ENCODE measurements around the gene TJP1.
A peak's percentile ranks its signal among the peaks of the same experiment; 100 is the strongest.

Gene TJP1

GRCh38 chr15:29822100-29822683 lies at the start of gene TJP1:
TSS of gene TJP1 (minus strand) at chr15:29822468. CDS start at chr15:29822028, 440 bp downstream.
- TF ChIP-seq, protein P1, sequence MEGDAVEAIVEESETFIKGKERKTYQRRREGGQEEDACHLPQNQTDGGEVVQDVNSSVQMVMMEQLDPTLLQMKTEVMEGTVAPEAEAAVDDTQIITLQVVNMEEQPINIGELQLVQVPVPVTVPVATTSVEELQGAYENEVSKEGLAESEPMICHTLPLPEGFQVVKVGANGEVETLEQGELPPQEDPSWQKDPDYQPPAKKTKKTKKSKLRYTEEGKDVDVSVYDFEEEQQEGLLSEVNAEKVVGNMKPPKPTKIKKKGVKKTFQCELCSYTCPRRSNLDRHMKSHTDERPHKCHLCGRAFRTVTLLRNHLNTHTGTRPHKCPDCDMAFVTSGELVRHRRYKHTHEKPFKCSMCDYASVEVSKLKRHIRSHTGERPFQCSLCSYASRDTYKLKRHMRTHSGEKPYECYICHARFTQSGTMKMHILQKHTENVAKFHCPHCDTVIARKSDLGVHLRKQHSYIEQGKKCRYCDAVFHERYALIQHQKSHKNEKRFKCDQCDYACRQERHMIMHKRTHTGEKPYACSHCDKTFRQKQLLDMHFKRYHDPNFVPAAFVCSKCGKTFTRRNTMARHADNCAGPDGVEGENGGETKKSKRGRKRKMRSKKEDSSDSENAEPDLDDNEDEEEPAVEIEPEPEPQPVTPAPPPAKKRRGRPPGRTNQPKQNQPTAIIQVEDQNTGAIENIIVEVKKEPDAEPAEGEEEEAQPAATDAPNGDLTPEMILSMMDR (IDR thresholded peaks at IDR 0.05; ENCODE audit: poor library complexity, severe bottlenecking), result no peak
- peak; percentile 87 for DNase-seq (ENCODE audit: low spot score)
- peaks cover 16% of the 10 kb centered on the region for H3K36me3 ChIP-seq (ENCODE audit: low read depth)

GRCh38 chr15:29871401-29871800 lies 49.1 kb upstream of the TJP1 start:
- peaks cover 4% of the 10 kb centered on the region for H3K9me3 ChIP-seq (ENCODE audit: severe bottlenecking)
- DNase-seq (ENCODE audit: low spot score) (no peak), ATAC-seq (ENCODE audit: low read depth) (no peak)
- TF ChIP-seq, protein P1 (IDR thresholded peaks at IDR 0.05; ENCODE audit: poor library complexity, severe bottlenecking), result no peak
- no peak overlapping the region for H3K4me3 ChIP-seq (ENCODE audit: severe bottlenecking)
- no peak overlapping the region for H3K27ac ChIP-seq (ENCODE audit: poor library complexity, severe bottlenecking)
- H3K27me3 ChIP-seq (ENCODE audit: insufficient read depth, poor library complexity, severe bottlenecking), result no peaks in the 10 kb centered on the region
- no peaks in the 10 kb centered on the region for H3K36me3 ChIP-seq (ENCODE audit: low read depth)
- no peaks in the 10 kb centered on the region for H3K4me1 ChIP-seq (ENCODE audit: insufficient read depth, poor library complexity, severe bottlenecking)

More at GRCh38 chr15:29822100-29822683, at the start of gene TJP1:
- Histone ChIP-seq H3K27me3 (ENCODE audit: insufficient read depth, poor library complexity, severe bottlenecking) (no peaks in the 10 kb centered on the region), H3K4me3 (ENCODE audit: severe bottlenecking) (peak within 1 kb of the TSS; percentile 91), H3K4me1 (ENCODE audit: insufficient read depth, poor library complexity, severe bottlenecking) (peaks cover 34% of the 10 kb centered on the region), H3K27ac (ENCODE audit: poor library complexity, severe bottlenecking) (peak within 1 kb of the TSS; percentile 85), H3K9me3 (ENCODE audit: severe bottlenecking) (no peaks in the 10 kb centered on the region)
- ATAC-seq (ENCODE audit: low read depth), result peak; percentile 72

DNA sequence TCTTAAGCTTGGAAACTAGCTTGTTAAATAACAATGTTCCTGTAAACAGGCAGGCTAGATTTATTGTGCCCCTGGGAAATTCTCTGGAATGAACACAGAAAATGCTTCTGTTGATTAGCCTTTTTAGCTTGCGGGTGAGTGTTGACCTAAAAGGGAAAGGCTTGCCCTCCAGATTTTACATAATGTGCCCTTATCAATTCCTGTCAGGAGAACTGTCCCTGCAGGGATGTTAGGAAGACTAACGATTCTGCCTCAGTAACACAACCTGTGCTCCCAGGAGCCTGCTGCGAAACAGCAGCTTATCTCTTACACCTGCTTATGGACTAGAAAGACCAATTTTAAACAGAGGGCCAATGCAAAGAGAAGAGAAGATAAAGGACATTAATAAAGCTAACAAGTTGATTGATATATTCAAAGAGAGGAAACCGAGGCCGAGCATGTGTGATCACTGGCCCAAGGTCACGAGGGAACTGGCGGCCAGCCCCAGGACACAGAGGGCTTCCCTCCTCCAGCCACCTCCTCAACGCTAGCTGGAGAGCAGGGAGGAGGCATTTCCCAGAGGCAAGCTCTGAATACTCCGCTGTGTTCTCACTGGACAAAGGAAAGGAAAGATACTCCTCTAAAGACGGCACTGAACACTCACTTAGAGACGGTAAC lies 48.4 kb upstream of the TJP1 start:
- Histone ChIP-seq H3K27me3 (ENCODE audit: insufficient read depth, poor library complexity, severe bottlenecking) (no peaks in the 10 kb centered on the region), H3K27ac (ENCODE audit: poor library complexity, severe bottlenecking) (no peak overlapping the region), H3K4me3 (ENCODE audit: severe bottlenecking) (no peak overlapping the region), H3K9me3 (ENCODE audit: severe bottlenecking) (peaks cover 4% of the 10 kb centered on the region), H3K36me3 (ENCODE audit: low read depth) (no peaks in the 10 kb centered on the region), H3K4me1 (ENCODE audit: insufficient read depth, poor library complexity, severe bottlenecking) (no peaks in the 10 kb centered on the region)
- DNase-seq (ENCODE audit: low spot score) (no peak), ATAC-seq (ENCODE audit: low read depth) (no peak)
- TF ChIP-seq, protein P1 (IDR thresholded peaks at IDR 0.05; ENCODE audit: poor library complexity, severe bottlenecking), result no peak

DNA sequence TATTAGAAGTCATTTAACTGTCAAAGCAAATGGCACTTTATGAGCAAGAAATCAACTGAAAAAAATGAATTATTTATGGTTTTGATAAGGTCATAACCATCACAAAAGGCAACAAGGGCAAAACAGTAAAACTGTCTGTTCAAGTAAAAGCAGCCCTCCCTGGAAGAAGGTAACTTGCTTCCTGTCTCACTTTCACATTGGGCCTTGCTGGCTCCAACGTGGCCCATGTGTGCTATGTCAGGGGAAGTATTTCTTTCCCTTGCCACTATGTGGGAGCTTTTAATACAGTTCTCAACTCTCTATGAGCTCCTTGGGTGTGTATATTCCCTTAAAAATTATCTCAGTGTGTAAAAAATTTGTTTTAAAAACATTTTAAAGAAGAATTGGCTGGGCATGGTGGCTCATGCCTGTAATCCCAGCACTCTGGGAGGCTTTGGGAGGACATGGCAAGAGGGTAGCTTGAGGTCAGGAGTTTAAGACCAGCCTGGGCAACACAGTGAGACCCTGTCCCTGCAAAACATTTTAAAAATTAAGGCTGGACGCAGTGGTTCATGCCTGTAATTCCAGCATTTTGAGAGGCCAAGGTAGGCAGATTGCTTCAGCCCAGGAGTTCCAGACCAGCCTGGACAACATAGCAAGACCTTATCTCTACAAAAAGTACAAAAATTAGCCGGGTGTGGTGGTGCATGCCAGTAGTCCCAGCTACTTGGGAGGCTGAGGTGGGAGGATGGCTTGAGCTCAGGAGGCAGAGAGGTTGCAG lies 45.2 kb upstream of the TJP1 start:
- no peak for ATAC-seq (ENCODE audit: low read depth)
- H3K27ac ChIP-seq (ENCODE audit: poor library complexity, severe bottlenecking), result no peak overlapping the region
- H3K9me3 ChIP-seq (ENCODE audit: severe bottlenecking), result no peaks in the 10 kb centered on the region
- no peak overlapping the region for H3K4me3 ChIP-seq (ENCODE audit: severe bottlenecking)
- TF ChIP-seq, protein P1 (IDR thresholded peaks at IDR 0.05; ENCODE audit: poor library complexity, severe bottlenecking), result no peak
- no peaks in the 10 kb centered on the region for H3K27me3 ChIP-seq (ENCODE audit: insufficient read depth, poor library complexity, severe bottlenecking)
- DNase-seq (ENCODE audit: low spot score), result no peak
- no peaks in the 10 kb centered on the region for H3K36me3 ChIP-seq (ENCODE audit: low read depth)
- no peaks in the 10 kb centered on the region for H3K4me1 ChIP-seq (ENCODE audit: insufficient read depth, poor library complexity, severe bottlenecking)
